Epithelial cell of proximal tubule (primary cell): ENCODE results near the gene DRC1. TPM values are rescaled to one million over a fixed set of nuclear protein-coding genes. Genes with fewer than 3 reads are reported as not detected.

Experiments used
- DNase-seq: peaks from one replicate; pipeline ENCODE4 v3.0.0-alpha.2; 2011; ENCODE audit warnings: low read depth
- H3K4me3 ChIP-seq: 2 replicates; pipeline ENCODE4 v1.5.1; 2011; ENCODE audit warnings: low read depth, mild to moderate bottlenecking, low read length
- CTCF ChIP-seq: conservative IDR thresholded peaks from 2 replicates; pipeline ENCODE4 v1.5.1; 2012; ENCODE audit warnings: low read depth, mild to moderate bottlenecking, low read length
- total RNA-seq: library from RNA; depleted of rRNA; stranded (reverse); fragments of >200 nt; gene quantifications from 2 replicates; pipeline ENCODE4 v1.2.3, GENCODE V29; 2015

DRC1 gene
- total RNA-seq, 1 donor from 2014 or later = not detected

GRCh38 chr2:26485725-26486418, 84.2 kb downstream of the DRC1 start:
- no peak for TF ChIP-seq CTCF
- H3K4me3 ChIP-seq = no peak overlapping the region
- no peak for DNase-seq

- H3K4me3 ChIP-seq = no peak overlapping the region
- no peak for DNase-seq
- no peak for TF ChIP-seq CTCF
These were observed 85.1 kb downstream of the DRC1 start for GRCh38 chr2:26486789-26487188.

GRCh38 chr2:26487192-26487591, 85.5 kb downstream of the DRC1 start:
- no peak for TF ChIP-seq CTCF
- no peak overlapping the region for H3K4me3 ChIP-seq
- no peak for DNase-seq

GRCh38 chr2:26488463-26489212, 86.9 kb downstream of the DRC1 start:
- H3K4me3 ChIP-seq = no peak overlapping the region
- DNase-seq = no peak
- no peak for TF ChIP-seq CTCF

- no peak for TF ChIP-seq CTCF
- DNase-seq = no peak
- no peak overlapping the region for H3K4me3 ChIP-seq
These were observed 87.6 kb downstream of the DRC1 start for GRCh38 chr2:26489213-26489850.

- no peak for DNase-seq
- no peak overlapping the region for H3K4me3 ChIP-seq
- no peak for TF ChIP-seq CTCF
These were observed 89.9 kb downstream of the DRC1 start for GRCh38 chr2:26491563-26492167.
